Psoas muscle (tissue), 8 donors: ENCODE measurements around the gene CHST6. TPM values are rescaled to one million over a fixed set of nuclear protein-coding genes. Genes with fewer than 3 reads are reported as not detected.
"Not testable (repeated sequence)": the region's sequence is repeated elsewhere in the genome, so short reads cannot be mapped to it uniquely, and the experiment has no call there.

Experiments
- ATAC-seq, 4 donors: fragments of 200-7000 bp; cut with Tn5 transposase; one replicate each; pipeline ENCODE4 v1.9.1; 2020; ENCODE audit warnings: moderate library complexity in 3 of 4, mild to moderate bottlenecking in 2 of 4
- DNase-seq, 2 donors: peaks; one replicate each; pipeline ENCODE4 v3.0.0-alpha.2; 2020
- H3K27ac ChIP-seq: fragments of 200-600 bp; one replicate; pipeline ENCODE4 v1.8.0; 2022
- H3K27me3 ChIP-seq, 3 donors: fragments of 200-600 bp in 1 of 3; one replicate each; pipeline versions ENCODE4 v1.6.1 to v1.8.0; 2013 to 2022; ENCODE audit warnings: low read length in 2 of 3, mild to moderate bottlenecking in 2 of 3, moderate library complexity in 1 of 3; ENCODE audit not compliant: insufficient read depth in 3 of 3
- H3K36me3 ChIP-seq, 2 donors: fragments of 200-600 bp in 1 of 2; one replicate each; pipeline versions ENCODE4 v1.6.1 to v1.8.0; 2013 to 2022; ENCODE audit warnings: low read depth in 1 of 2, mild to moderate bottlenecking in 1 of 2, moderate library complexity in 1 of 2; ENCODE audit not compliant: insufficient read depth in 1 of 2
- H3K4me1 ChIP-seq: fragments of 200-600 bp; one replicate; pipeline ENCODE4 v1.8.0; 2022
- H3K4me3 ChIP-seq: fragments of 200-600 bp; one replicate; pipeline ENCODE4 v1.8.0; 2022; ENCODE audit warnings: mild to moderate bottlenecking
- H3K9me3 ChIP-seq: fragments of 200-600 bp; one replicate; pipeline ENCODE4 v1.8.0; 2022
- WGBS, 3 donors: extraction: QIAGEN DNeasy Blood & Tissue Kit; methylation state at CpG; one replicate each; pipeline versions ENCODE4 v1.1.6 to v1.1.7; 2013; 5-methylcytosine and 5-hydroxymethylcytosine counted together
- intact Hi-C, 2 donors: fragments of 100-400 bp; cut with DNase I; formaldehyde crosslinking; loops; one replicate each; pipeline versions ENCODE4 v1.11.0 to v1.14.2; 2022
- polyA plus RNA-seq, 3 donors: library from polyadenylated mRNA; stranded (reverse); fragments of 200-250 nt; gene quantifications; one replicate each; pipeline ENCODE4 v1.2.3, GENCODE V29; 2013
- total RNA-seq, 4 donors: library from RNA; stranded (reverse); fragmentation: NEBNext Ultra II Directional in 2 of 4; extraction: Animal tissue kit (Norgen Biotek cat#: 25700) in 2 of 4; gene quantifications; one replicate each; pipeline versions ENCODE4 v1.2.1 to v1.2.4, GENCODE V29; 2021 to 2023
- TF ChIP-seq, protein P1 (sequence below): fragments of 200-600 bp; IDR thresholded peaks from one replicate; pipeline ENCODE4 v1.8.0; 2022; ENCODE audit warnings: antibody characterized with exemption
- donor health status: healthy with polysubstance abuse.
- donor health status: DM: no; HTN: no; CAD: no; lungs with moderate emphysema.
- donor health status: Bipolar disorder and iron deficiency.
- donor health status: healthy.
- donor health status: DM: yes; HTN: yes; CAD: no.
- donor health status: DM: no; HTN: no; CAD: no.
- donor health status: DM: no; HTN: no; CAD: no.
- donor health status: DM: yes; HTN: yes; CAD: no.

Gene CHST6
- total and polyA plus RNA-seq, 7 donors = 0.01 to 5.8 (median 0.15) TPM

DNA sequence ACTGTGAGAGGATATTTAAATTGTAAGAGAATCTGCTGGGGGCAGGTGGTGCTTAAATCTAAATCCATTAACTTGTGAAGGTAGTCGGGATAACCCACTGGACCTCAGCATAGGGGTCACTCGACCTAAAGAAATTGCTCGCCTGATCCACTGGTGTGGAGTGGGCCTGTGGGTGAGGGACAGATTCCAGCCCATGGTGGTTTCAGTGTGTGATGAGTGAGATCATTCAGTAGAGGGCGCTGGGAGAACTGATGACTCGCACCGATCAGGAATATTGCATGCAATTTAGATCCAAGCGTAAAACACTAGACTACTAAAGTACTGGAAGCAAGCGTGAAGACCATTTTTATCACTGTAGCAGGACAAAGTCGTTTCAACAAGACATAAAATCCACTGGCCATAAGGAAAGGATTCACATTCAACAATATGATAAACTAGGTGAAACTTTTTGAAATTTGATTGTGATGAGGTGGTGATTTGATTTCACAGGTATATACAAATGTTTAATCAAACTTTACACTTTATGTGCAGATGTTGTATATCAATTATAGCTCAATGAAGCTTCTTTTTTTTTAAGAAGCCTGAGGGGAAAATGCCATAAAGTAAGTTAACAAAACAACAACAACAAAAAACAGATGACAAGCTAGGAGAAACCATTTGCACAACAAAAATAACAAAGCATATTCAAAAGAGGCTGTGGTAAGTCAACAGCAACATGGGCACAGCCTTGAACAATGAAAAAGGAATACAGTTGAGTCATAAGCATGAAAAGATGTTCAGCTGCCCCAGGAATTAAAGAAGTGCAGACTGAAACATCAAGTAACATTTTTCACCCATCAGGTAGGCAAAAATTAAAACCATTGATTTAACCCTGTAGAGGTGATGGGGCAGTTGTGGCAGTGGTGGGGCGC is 23.3 kb downstream of the CHST6 start:
- TF ChIP-seq, protein P1, sequence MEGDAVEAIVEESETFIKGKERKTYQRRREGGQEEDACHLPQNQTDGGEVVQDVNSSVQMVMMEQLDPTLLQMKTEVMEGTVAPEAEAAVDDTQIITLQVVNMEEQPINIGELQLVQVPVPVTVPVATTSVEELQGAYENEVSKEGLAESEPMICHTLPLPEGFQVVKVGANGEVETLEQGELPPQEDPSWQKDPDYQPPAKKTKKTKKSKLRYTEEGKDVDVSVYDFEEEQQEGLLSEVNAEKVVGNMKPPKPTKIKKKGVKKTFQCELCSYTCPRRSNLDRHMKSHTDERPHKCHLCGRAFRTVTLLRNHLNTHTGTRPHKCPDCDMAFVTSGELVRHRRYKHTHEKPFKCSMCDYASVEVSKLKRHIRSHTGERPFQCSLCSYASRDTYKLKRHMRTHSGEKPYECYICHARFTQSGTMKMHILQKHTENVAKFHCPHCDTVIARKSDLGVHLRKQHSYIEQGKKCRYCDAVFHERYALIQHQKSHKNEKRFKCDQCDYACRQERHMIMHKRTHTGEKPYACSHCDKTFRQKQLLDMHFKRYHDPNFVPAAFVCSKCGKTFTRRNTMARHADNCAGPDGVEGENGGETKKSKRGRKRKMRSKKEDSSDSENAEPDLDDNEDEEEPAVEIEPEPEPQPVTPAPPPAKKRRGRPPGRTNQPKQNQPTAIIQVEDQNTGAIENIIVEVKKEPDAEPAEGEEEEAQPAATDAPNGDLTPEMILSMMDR = peak; percentile 83
- H3K36me3 ChIP-seq = no peaks in the 10 kb centered on the region
- DNase-seq (no peak), ATAC-seq (peak; percentile 88 to 99 (median 94))
- H3K27me3 ChIP-seq = no peaks in the 10 kb centered on the region
- no peak overlapping the region for H3K4me3 ChIP-seq
- WGBS, 3 donors = 13 to 19% (median 16%) methylated on average over 10 of the region's 10 CpGs
- H3K4me1 ChIP-seq = no peaks in the 10 kb centered on the region
- no peaks in the 10 kb centered on the region for H3K9me3 ChIP-seq
- H3K27ac ChIP-seq = no peak overlapping the region
- intact Hi-C loops = loop anchor here (2.0 to 5.0 kb wide), 4 partner anchors 45 to 290 kb away; partner anchors contain the start of gene ADAT1 (in 2 of the 2)

DNA sequence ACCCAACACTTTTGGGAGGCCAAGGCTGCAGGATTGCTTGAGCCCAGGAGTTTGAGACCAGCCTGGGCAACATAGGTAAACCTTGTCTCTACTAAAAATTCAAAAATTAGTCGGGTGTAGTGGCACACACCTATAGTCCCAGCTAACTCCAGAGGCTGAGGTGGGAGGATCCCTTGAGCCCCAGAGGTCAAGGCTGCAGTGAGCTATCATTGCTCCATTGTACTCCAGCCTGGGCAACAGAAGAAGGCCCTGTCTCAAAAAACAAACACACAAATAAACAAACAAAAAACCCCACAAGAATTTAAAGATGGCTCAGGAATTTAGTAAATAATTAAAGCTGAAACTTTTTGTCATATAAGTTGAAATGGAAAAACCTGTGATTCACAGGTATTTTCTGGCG is 28.5 kb downstream of the CHST6 start:
- TF ChIP-seq, protein P1 = no peak
- ATAC-seq = no peak
- H3K27me3 ChIP-seq = no peaks in the 10 kb centered on the region
- DNase-seq = no peak
- no peaks in the 10 kb centered on the region for H3K36me3 ChIP-seq
- H3K27ac ChIP-seq = no peak overlapping the region
- H3K4me3 ChIP-seq = no peak overlapping the region
- H3K4me1 ChIP-seq = peaks cover 12% of the 10 kb centered on the region
- no peaks in the 10 kb centered on the region for H3K9me3 ChIP-seq
- intact Hi-C loops = no loop called here
- WGBS, 3 donors = 80 to 87% (median 84%) methylated on average over 2 of the region's 2 CpGs

DNA sequence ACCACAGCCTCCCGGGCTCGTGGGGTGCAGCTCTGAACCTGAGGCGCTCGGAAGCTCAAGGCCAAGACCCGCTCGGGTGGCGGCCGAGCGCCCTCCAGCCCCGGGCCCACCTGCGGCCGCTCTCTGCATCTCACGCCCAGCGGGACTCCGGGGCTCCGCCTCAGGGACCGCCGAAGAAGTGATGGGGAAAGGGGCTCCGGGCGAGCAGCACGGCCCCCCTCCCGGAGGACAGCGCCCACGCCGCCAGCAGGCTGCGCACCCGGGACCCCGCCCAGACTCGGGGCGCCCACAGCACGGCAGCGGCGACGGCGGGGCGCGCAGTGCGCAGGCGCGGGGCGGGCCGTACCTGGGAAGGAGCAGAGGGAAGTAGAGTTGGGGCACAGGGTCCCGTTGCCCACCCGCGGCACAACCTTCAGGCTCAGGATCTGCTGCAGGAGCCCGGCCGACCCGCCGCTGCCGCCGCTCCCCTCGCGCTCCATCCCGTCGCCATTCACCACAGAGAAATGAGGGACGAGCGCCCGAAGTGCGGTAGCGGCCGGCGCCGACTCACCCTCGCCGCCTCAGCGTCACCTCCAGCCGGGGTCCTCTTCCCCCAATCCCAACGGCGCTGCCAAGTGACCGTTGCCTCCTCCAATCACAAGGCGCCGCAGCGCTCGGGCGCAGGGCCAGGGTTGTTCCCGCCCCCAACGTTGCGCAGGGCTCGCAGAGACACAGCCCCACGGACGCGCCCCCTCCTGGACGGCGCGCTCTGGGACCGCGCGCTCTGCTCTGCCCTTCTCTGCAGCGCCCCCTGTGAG is 30.9 kb downstream of the CHST6 start, which contains the start of gene TMEM170A:
TMEM170A (minus strand) TSS at position 568 of the 797 bp plus-strand sequence; CDS start at position 479, 89 bp downstream.
- TF ChIP-seq, protein P1 = peak; percentile 100
- Histone ChIP-seq H3K4me1 (peaks cover 15% of the 10 kb centered on the region), H3K27ac (peak within 1 kb of the TSS; percentile 95), H3K9me3 (no peaks in the 10 kb centered on the region), H3K36me3 (no peaks in the 10 kb centered on the region), H3K27me3 (no peaks in the 10 kb centered on the region), H3K4me3 (peak within 1 kb of the TSS; percentile 86)
- DNase-seq (peak; percentile 100), ATAC-seq (peak; percentile 97 to 99 (median 98))
- WGBS, 3 donors = 0 to 1% (median 0%) methylated on average over 74 to 89 of the region's 89 CpGs
- intact Hi-C loops = loop anchor here in 1 of 2 donors (1.0 to 5.0 kb wide), 2 partner anchors 31 to 267 kb away; partner anchors contain the start of gene CFDP1

DNA sequence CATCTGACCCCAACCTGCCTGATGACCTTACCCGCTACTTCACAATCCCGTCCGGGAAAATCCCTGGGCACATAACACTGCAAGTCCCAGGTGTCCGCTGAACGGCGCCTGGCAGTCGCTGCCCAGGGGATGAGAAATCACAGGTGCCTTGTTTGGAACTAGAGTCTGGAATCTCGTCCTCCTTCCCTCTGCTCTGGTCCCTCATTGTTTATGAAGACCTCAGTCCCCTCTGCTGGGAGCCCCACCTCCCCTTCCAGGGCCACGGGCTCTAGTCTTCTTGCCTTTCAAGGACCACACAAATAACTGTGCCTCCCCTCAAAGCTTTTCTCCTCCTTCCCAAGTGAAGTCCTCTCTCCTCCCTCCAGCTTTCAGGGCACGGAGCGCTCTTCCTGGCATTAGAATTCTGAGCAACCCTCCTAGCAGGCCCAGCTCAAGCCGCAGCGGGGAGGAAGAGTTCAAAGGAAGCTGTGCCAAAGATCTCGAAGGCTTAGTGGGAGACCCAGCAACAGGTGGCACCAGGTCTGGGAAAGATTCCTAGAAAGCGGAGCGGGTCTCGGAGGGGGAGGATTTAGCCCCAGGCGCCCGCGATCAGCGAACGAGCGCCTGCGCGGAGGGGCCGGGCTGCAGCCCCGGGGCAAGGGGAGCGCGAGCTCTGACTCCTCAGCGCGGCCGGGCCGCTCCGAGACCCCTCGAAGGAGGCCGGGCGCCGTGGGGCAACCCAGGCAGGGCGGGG is 31.7 kb downstream of the CHST6 start:
- Histone ChIP-seq H3K4me3 (peak overlapping the region; percentile 86), H3K27ac (peak overlapping the region; percentile 95), H3K4me1 (peaks cover 15% of the 10 kb centered on the region)
- intact Hi-C loops = loop anchor here in 1 of 2 donors (1.0 to 5.0 kb wide), 2 partner anchors 30 to 266 kb away; partner anchors contain the start of gene CFDP1
- not testable (repeated sequence) for H3K27me3 ChIP-seq, H3K36me3 ChIP-seq, H3K9me3 ChIP-seq
- 4 to 5% (median 4%) methylated on average over 32 to 39 of the region's 39 CpGs for WGBS, 3 donors
- ATAC-seq (peak; percentile 12 to 68 (median 45)), DNase-seq (peak; percentile 37 to 58)
